Measurements from ENCODE around the gene GLIS1.

GRCh38 chr1:53661496-53661895 is 77.5 kb downstream of the GLIS1 start:
- no peak for TF ChIP-seq CTCF (IDR thresholded peaks at IDR 0.05; ENCODE audit: borderline replicate concordance, extremely low read depth, low read length, poor library complexity, severe bottlenecking)
- no peak for TF ChIP-seq EZH2 (IDR thresholded peaks at IDR 0.05; ENCODE audit: borderline replicate concordance, low read depth, low read length, severe bottlenecking)

All from DND-41 (cell line).